GM19099 (cell line): ENCODE measurements around the gene NUDT14.

Experiments used
- POLR2A ChIP-seq: IDR thresholded peaks from 3 replicates; pipeline ENCODE4 v1.6.1; 2011; ENCODE audit warnings: low read depth; ENCODE audit not compliant: insufficient read length; ENCODE audit errors: extremely low read depth

The NUDT14 gene

DNA sequence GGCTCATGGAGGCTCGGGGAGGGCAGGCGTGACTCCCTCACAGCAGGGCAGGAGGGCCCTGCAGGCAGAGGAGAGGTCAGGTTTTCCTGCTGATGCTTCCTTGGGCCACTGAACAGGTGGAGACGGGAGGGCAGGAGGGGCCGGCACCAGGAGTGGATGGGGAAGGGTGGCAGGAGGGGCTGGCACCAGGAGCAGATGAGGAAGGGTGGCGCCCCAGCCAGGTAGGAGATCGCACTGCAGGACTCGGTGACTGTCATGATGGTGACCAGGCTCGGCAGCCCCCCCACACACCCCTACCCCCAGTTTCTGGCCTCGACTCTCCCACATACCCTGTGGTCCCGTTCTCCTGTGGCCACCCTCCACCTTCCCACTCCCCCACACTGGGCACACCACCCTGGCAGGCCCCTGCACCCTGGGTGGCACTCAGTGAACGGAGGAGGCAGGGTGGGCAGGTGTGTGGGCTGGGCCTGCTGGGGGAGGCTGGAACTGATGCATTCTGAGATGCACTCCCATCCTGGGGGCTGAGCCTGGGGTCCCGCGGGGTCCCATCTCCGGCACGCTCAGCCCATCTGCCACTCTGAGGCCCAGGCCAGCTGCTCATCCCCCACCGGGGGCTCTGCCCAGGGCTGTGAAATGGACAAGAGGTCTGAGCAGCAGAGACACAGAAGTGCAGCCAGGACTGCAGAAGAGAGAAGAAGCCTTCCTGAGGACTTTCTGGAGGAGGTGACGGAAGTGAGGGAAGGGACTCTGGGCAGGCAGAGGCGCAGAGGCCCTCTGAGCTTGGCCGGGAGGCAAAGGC lies 2.8 kb downstream of the NUDT14 start:
- TF ChIP-seq POLR2A = no peak

DNA sequence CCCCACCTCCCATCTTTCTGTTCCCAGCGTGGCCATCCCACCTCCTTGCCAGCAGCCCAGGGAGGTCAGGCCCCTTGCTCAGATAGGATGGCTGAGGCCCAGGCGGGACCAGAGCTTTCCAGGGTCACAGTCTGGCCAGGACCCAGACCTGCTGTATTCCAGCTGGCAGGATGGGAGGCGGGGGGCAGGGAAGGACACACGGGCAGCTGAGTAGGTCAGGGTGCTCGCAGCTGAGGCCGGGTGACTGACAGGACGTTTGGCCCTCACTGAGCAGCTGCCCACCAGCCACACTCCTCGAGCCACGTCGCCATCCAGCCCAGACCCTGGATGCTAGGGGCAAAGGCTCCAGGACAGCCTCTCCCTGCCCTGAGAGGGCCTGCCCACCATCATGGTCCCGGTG lies 4.0 kb downstream of the NUDT14 start:
- TF ChIP-seq POLR2A = no peak

DNA sequence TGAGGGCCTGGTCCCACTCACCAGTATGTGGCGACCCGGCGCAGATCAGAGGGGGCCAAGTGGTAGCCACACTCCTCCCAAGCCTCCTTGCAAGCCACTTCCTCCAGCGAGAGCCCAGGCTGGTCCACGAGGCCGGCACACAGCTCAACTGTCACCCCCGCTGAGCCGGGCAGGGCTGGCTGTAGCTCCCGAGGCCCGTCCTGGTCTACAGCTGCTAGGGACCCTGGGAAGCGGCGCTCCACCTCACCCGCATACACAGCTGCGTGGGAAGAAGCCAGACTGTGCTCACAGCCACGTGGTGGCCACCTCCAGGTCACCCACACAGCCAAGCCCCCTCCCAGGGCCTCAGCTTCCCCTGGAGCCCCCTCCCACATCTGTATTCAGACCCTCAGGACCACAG lies 4.6 kb downstream of the NUDT14 start:
- no peak for TF ChIP-seq POLR2A

DNA sequence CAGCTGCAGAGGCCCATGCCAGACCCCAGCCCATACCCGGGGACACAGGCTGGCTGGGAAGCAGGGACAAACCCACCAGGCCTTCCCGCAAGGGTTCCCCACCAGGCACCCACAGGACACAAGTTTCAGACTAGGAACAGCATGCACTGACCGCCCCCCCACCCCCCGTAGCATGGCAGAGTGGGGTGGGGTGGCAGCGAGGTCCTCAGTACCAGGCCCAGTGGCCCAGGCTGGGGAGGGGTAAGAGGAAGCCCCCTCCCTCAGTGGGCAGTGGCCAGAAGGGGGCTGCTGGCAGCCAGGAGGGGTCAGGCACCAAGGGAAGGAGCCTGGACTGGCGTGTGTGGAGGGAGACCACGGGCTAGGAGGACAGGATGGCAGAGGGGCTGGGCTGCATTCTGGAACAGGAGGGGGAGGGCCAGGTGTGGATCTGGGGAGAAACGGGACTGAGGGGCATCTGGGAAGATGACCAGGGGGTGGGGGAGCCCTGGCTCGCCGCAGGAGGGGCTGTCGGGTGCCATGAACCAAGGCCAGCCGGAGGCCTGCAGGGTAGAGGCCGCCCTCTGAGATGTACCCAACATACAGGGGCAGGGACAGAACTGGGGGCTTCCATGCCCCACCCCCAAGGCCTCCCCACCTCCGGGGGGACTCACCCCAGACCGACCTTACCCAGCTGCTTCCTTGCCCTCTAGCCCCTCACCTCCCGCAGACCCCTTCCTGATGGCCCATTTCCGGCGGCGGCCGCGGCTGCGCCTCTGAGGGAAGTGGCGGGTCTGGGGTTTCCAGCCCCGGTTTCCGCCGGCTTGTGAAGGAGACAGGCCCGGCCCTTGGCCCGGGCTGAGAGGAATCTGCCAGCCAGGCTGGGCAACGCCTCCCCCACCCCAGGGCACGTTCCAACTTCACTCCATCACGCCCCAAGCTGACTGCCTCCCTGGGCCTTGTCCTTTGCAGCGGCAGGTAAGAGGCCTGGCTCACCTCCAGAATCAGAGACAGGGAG lies 6.9 kb downstream of the NUDT14 start:
- no peak for TF ChIP-seq POLR2A

DNA sequence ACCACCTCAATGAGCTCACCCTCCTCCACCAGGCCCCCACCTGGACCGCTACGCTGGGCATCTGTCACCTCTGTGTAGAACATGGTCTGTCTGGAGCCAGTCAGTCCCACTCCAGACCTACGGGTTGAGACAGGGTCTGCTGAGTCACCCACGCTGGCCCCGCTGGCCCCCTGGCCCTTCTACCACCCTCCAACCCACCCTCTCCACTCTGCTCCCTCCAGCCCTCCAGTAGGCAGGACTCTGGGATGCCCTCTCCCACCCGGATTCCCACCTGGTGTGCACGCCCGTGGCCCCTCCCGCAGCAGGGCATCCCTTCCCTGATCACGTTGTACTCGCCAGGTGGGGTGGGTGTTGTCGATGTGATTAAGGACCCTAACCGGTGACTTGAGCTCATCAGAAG lies 8.0 kb downstream of the NUDT14 start:
- no peak for TF ChIP-seq POLR2A

DNA sequence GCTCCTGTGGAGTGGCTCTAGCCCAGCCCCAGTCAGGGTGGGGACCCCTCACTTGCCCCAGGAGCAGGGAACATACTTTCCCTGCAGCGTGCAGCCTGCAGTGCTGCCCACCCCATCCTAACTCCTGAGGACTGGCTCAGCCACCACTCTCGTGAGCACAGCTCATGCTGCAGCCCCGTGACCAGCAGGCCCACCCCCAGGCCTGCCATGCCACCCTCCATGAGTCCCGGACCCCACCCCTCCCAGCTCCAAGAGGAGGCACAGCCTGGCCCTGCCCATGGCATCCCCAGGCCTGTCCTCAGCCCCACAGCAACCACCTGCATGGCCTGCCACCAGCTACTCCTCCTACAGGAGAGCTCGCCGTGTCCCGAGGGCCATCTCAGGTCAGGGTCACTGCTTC lies 8.6 kb downstream of the NUDT14 start:
- TF ChIP-seq POLR2A = no peak

DNA sequence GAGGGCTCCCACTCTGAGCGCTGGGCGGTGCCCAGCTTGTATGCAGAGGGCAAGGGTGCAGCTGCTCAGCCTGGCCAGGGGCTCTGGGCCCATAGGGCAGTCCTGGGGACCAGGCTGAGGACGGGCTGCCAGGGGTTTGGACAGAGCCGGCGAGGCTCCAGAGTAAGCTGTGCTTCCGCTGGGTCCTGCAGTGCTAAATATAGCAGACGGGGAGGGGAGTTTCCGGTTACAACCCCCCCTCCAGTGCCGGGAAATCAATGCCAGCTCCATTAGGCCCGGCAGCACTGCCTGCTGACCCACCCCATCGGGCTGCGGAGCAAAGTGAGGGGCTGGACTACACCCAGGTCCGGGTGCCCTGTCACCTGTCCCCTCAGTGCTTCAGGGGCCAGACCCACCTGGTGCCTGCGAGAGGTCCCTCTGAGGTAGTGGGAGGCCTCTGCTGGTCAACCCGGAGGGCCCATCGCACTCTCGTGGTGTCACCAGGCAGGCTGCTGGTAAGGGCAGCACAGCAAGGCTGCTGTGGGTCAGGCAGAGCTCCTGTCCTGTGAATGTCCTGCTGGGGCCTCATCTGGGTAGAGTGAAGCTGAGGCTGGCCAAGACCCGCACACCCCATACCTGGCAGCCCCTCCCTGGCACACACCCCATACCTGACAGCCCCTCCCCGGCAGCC lies 10.0 kb downstream of the NUDT14 start:
- TF ChIP-seq POLR2A = no peak

DNA sequence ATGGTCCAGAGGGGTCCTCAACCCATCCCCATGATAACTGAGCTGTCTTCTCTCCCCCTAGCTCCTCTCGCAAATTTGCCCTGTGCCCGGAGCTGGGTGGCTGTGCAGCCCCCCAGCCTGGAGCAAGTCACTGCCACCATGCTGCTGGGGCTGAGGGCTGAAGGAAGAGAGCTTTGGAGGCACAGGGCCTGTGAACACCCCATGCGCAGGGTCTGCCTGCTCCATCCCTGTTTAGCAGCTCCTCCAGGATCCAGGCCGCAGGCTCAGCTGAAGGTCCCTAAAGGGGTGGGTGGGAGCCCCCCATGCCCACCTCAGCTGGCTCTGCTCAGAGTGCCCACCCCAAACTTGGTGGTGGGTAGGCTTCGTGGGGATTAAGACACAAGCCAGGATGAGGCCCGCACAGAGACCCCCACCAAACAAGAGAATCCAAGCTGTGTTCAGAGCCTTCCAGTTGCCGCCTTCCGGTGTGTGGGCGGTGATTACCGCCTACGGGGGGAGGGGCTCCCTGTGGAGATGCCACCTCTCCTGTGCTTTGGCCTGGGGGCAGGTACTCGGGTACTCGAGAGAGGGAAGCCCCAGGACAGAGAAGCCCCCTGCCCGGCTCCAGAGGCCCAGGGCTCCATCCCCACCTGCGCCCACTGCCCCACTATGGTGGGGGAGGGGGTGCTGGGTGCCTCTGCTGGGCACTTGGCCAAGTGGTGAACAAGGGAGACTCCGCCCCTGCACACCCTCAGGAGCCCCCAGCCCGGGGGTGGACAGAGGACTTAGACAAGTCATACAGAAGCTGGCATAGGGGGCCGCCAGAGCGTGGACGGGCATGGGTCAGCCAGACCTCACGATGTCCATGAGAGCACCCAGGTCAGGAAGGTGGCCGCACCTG lies 11.1 kb downstream of the NUDT14 start:
- no peak for TF ChIP-seq POLR2A

DNA sequence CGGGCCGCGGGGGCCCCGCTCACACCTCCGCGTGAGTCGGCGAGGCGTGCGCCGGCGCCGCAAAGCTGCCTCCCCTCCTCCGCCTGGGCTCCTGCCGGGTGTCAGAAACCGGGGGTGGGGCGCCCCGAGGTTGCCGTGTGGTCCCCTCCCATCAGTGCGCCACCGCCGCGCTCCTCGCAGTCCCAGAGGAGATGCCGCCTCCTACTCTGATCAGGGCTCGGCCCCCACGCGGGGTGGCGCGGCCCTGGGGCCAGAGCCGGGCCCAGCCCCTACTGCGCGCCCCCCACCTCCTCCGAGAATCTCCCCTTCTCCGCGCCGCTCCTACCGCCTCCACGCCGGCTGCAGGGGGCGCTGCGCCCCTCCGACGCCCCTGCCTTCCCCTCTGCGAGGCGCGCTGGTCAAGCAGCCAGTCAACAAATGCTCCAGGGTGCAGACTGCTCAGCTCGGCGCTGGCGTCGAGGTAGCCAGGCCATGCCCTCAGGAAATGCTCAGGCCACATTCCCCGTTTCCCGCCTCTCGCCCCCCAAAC lies 12.1 kb downstream of the NUDT14 start:
- no peak for TF ChIP-seq POLR2A

DNA sequence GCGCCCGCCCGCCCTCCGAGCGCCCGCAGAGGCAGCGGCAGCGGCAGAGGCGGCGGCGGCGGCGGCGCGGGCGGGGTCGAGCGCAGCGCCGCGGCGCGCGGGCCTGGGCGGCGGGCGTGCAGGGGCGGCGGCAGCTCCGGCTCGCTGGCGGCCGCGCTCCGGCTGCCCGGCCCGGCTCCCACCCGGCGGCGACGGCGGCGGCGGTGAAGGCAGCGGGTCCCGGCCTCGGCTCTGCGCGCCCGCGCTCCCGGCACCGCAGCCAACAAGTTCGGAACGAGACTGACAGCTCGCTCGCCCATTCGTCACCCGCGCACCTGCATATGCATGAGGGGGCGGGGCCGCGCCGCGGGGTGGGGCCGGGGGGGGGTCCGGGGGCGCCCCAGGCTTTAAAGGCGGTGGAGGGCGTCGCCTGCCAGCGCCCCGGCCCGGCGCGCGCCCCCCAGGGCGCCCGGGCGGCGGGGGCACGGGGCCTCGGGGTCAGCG lies 12.6 kb downstream of the NUDT14 start, which contains the start of gene JAG2:
Gene JAG2, minus strand, starts transcription at position 281 of the 483 bp plus-strand sequence. CDS start 356 bp downstream, outside the sequence.
- no peak for TF ChIP-seq POLR2A

DNA sequence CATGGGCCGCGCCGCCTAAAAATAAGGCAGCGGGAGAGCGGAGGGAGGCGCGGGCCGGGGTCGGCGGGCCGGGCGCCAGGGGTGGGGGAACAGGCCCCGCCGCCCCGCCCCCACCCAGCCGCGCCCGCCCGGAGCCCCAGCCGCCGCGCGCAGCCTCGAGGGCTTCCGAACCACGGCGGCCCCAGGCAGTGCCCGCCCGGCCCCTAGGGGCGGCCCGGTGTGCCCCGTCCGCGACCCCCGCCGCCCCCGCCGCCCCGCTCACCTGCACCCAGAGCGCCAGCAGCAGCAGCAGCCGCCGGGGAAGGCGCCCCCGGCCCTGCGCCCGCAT lies 13.1 kb downstream of the NUDT14 start:
- TF ChIP-seq POLR2A = no peak

DNA sequence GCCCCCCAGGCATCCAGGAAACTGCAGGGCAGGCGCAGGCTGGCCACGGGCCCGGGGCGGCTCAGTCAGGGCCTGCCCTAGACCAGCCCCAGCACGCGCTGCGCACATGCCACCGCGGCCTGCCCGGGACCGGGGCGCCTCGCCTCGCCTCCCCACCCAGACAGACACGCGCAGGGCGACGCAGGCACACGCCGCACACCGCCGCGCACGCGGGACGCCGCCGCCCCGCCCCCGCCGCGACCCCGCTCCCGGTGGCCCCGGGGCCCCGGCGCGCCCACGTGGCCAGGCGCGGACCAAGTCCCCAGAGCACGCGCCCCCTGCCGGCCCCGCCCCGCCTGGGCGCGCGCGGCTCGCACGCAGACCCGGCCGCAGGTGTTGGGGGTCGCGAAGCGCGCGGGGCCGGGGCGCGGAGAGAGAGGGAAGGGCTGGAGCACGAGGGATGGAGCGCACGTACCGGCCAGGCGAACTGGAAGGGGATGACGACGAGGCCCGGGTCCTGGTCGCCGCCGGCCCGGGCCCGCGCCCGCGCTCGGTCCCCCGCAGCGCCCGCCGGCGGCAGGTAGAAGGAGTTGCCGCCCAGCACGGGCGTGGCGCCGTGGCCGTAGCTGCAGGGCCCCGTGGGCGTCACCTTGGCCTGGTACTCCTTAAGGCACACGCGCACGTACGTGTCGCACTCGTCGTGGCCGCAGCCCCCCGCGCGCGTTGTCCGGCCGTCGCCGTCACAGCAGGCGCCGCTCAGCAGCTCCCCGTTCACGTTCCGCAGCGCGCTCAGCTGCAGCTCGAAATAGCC lies 13.6 kb downstream of the NUDT14 start:
- no peak for TF ChIP-seq POLR2A

DNA sequence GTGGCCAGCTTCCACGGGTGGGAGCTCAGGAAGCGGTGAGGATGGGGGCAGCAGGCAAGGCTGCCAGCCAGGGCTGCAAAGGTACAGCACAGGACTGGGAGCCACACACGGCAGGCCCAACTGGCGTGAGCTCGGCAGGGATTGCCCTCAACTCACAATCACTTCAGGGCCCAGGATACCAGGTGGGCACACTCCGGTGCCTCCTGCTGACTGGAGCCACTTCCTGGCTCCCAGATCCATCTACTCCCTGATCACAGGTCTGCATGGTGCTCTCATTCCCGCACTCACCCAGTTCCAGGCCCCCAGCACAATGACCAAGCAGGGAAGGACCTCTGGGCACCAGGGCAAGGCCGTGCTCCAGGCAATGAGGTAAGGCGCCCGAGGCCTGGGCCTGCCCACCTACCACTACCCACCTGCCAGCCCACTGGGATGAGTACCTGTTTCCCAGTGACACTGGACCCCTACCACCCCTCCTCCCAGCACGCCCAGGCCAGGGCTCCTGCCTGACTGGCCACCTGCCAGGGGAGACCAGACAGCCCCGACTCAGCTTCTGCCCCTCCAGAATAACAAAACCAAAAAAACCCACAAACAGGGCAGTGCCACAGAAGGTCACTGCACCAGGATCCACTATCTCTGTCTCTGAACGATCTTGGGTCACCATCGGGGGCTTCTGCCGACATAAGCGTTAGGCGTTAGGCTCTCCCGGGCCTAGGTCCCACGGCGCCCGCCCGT lies 14.4 kb downstream of the NUDT14 start:
- no peak for TF ChIP-seq POLR2A
